Caco-2 (cell line): ENCODE data around the gene PHAX. TPM values are rescaled to one million over a fixed set of nuclear protein-coding genes. Genes with fewer than 3 reads are reported as not detected.
"Not testable (repeated sequence)": the region's sequence is repeated elsewhere in the genome, so short reads cannot be mapped to it uniquely, and the experiment has no call there.

ENCODE experiments used
- BruUV-seq: library from RNA; stranded (reverse); fragments of 400-500 nt; replicated peaks from 2 replicates; lab custom pipeline; 2021; lab: Mats Ljungman, UMichigan
- CTCF ChIA-PET: fragments of 300-600 bp; sonication (Branson Sonifier 250); formaldehyde crosslinking; loops from one replicate; lab custom pipeline; 2022; ENCODE audit warnings: antibody characterized with exemption; lab: Charles Lee
- POLR2A ChIA-PET: fragments of 300-600 bp; sonication (Branson Sonifier 250); formaldehyde crosslinking; loops from one replicate; lab custom pipeline; 2022; ENCODE audit warnings: antibody characterized with exemption; lab: Charles Lee
- DNase-seq, 2 experiments: peaks; one replicate each; pipeline versions ENCODE4 v3.0.0 to v3.0.0-alpha.2; 2020 to 2022
- H3K27me3 ChIP-seq: replicated peaks from 2 replicates; pipeline ENCODE4 v1.6.0; 2011; ENCODE audit warnings: low read length; ENCODE audit not compliant: control insufficient read depth, insufficient read depth
- H3K36me3 ChIP-seq: 2 replicates; pipeline ENCODE4 v1.5.1; 2011; ENCODE audit warnings: low read length; ENCODE audit not compliant: control insufficient read depth, insufficient read depth
- H3K4me1 ChIP-seq: fragments of 250-450 bp; sonication (Bioruptor Pico); 2 replicates; pipeline ENCODE4 v1.5.1; 2020; ENCODE audit warnings: mild to moderate bottlenecking
- H3K4me3 ChIP-seq: 2 replicates; pipeline ENCODE4 v1.5.1; 2011; ENCODE audit warnings: low read depth, mild to moderate bottlenecking, control low read depth, low read length
- H3K9me3 ChIP-seq: fragments of 250-450 bp; sonication (Bioruptor Pico); 2 replicates; pipeline ENCODE4 v1.5.1; 2020; ENCODE audit warnings: mild to moderate bottlenecking, moderate library complexity
- H3K27ac Mint-ChIP-seq: one replicate; pipeline ENCODE4 v1.8.0; 2022; ENCODE audit warnings: mixed read lengths; ENCODE audit not compliant: unreplicated experiment
- H3K27me3 Mint-ChIP-seq: one replicate; pipeline ENCODE4 v1.8.0; 2022; ENCODE audit warnings: mixed read lengths; ENCODE audit not compliant: insufficient read depth, unreplicated experiment
- H3K36me3 Mint-ChIP-seq: one replicate; pipeline ENCODE4 v1.8.0; 2022; ENCODE audit warnings: mild to moderate bottlenecking, mixed read lengths; ENCODE audit not compliant: insufficient read depth, unreplicated experiment
- H3K4me1 Mint-ChIP-seq: one replicate; pipeline ENCODE4 v1.8.0; 2022; ENCODE audit warnings: low read depth, mixed read lengths; ENCODE audit not compliant: unreplicated experiment
- H3K4me3 Mint-ChIP-seq: one replicate; pipeline ENCODE4 v1.8.0; 2022; ENCODE audit warnings: mild to moderate bottlenecking, moderate library complexity, mixed read lengths; ENCODE audit not compliant: unreplicated experiment
- H3K9me3 Mint-ChIP-seq: one replicate; pipeline ENCODE4 v1.8.0; 2022; ENCODE audit warnings: mixed read lengths; ENCODE audit not compliant: unreplicated experiment
- CTCF ChIP-seq, 2 experiments: fragments of 200-600 bp in 1 of 2; IDR thresholded peaks; 1 replicate in 1 of 2; 2 replicates in 1 of 2; pipeline versions ENCODE4 v1.5.1 to v1.8.0; 2011 to 2022; ENCODE audit warnings: antibody characterized with exemption in 1 of 2, control low read depth in 1 of 2, inconsistent platforms in 1 of 2, low read depth in 1 of 2, low read length in 1 of 2, mild to moderate bottlenecking in 1 of 2, moderate library complexity in 1 of 2; ENCODE audit not compliant: insufficient read depth in 1 of 2, severe bottlenecking in 1 of 2, unreplicated experiment in 1 of 2
- intact Hi-C: fragments of 100-400 bp; cut with micrococcal nuclease; formaldehyde crosslinking; loops from one replicate; pipeline ENCODE4 v1.10.0; 2022; ENCODE audit not compliant: unreplicated experiment
- total RNA-seq: library from RNA; stranded (reverse); gene quantifications from 2 replicates; pipeline ENCODE4 v1.2.3, GENCODE V29; 2022

PHAX gene
- total RNA-seq, 1 experiment from 2014 or later = 38.7 TPM

GRCh38 chr5:126645132-126645531 lies 44.4 kb downstream of the PHAX start:
- no TSS peak for BruUV-seq
- Histone ChIP-seq H3K4me1 (peaks cover 12% of the 10 kb centered on the region), H3K27me3 (no peaks in the 10 kb centered on the region), H3K4me3 (no peak overlapping the region), H3K36me3 (no peaks in the 10 kb centered on the region), H3K9me3 (peaks cover 4% of the 10 kb centered on the region; the same call in 1 of the 2 replicates)
- no peak for TF ChIP-seq CTCF (IDR thresholded peaks at IDR 0.05; ENCODE audit: insufficient read depth in 1 of 2, low read depth in 1 of 2, low read length in 1 of 2, severe bottlenecking in 1 of 2, unreplicated experiment in 1 of 2)
- ChIA-PET CTCF (interaction anchor here (0.6 kb wide), 1 partner anchor 847 kb away, joined by 4 read pairs; no protein-coding TSS in a partner anchor), POLR2A (no interaction called here)
- no peak overlapping the region for H3K27ac Mint-ChIP-seq
- peaks cover 11% of the 10 kb centered on the region for H3K4me1 Mint-ChIP-seq
- H3K27me3 Mint-ChIP-seq = no peaks in the 10 kb centered on the region
- H3K36me3 Mint-ChIP-seq = peaks cover 6% of the 10 kb centered on the region
- peaks cover 14% of the 10 kb centered on the region for H3K9me3 Mint-ChIP-seq
- no peak for DNase-seq
- H3K4me3 Mint-ChIP-seq = no peak overlapping the region
- intact Hi-C loops = no loop called here

GRCh38 chr5:126647071-126647470 lies 46.3 kb downstream of the PHAX start:
- no peak overlapping the region for H3K4me3 Mint-ChIP-seq
- intact Hi-C loops = no loop called here
- CTCF ChIA-PET = no interaction called here

GRCh38 chr5:126648471-126648870 lies 47.7 kb downstream of the PHAX start:
- H3K27ac Mint-ChIP-seq = peak overlapping the region; percentile 66

More at GRCh38 chr5:126647071-126647470, 46.3 kb downstream of the PHAX start:
- peaks cover 4% of the 10 kb centered on the region; the same call in 1 of the 2 replicates for H3K9me3 ChIP-seq
- no peak overlapping the region for H3K27ac Mint-ChIP-seq
- H3K27me3 Mint-ChIP-seq = no peaks in the 10 kb centered on the region
- H3K9me3 Mint-ChIP-seq = peaks cover 14% of the 10 kb centered on the region
- no peak overlapping the region for H3K4me3 ChIP-seq
- H3K4me1 Mint-ChIP-seq = peaks cover 20% of the 10 kb centered on the region
- peaks cover 6% of the 10 kb centered on the region for H3K36me3 Mint-ChIP-seq
- POLR2A ChIA-PET = no interaction called here
- peaks cover 21% of the 10 kb centered on the region for H3K4me1 ChIP-seq
- BruUV-seq = no TSS peak
- H3K36me3 ChIP-seq = no peaks in the 10 kb centered on the region
- TF ChIP-seq CTCF (IDR thresholded peaks at IDR 0.05; ENCODE audit: insufficient read depth in 1 of 2, low read depth in 1 of 2, low read length in 1 of 2, severe bottlenecking in 1 of 2, unreplicated experiment in 1 of 2) = no peak
- DNase-seq = no peak
- H3K27me3 ChIP-seq = no peaks in the 10 kb centered on the region

GRCh38 chr5:126649057-126649456 lies 48.3 kb downstream of the PHAX start:
- Mint-ChIP-seq H3K27ac (peak overlapping the region; percentile 66), H3K9me3 (peaks cover 14% of the 10 kb centered on the region), H3K4me1 (peaks cover 20% of the 10 kb centered on the region), H3K4me3 (peak overlapping the region; percentile 39)
- CTCF ChIA-PET, POLR2A ChIA-PET, BruUV-seq, H3K27me3 Mint-ChIP-seq, H3K4me3 ChIP-seq, H3K36me3 ChIP-seq, H3K36me3 Mint-ChIP-seq, H3K27me3 ChIP-seq, H3K9me3 ChIP-seq: not testable (repeated sequence)
- peaks cover 21% of the 10 kb centered on the region for H3K4me1 ChIP-seq
- peak; percentile 56 to 68 for DNase-seq
- intact Hi-C loops = loop anchor here (1.0 kb wide), 1 partner anchor 49 kb away; the partner anchor contains the start of gene PHAX

More at GRCh38 chr5:126648471-126648870, 47.7 kb downstream of the PHAX start:
- H3K36me3 ChIP-seq = no peaks in the 10 kb centered on the region
- H3K27me3 ChIP-seq = no peaks in the 10 kb centered on the region
- peaks cover 14% of the 10 kb centered on the region for H3K9me3 Mint-ChIP-seq
- H3K4me1 Mint-ChIP-seq = peaks cover 20% of the 10 kb centered on the region
- intact Hi-C loops = no loop called here
- H3K27me3 Mint-ChIP-seq = no peaks in the 10 kb centered on the region
- H3K4me3 Mint-ChIP-seq = no peak overlapping the region
- DNase-seq = no peak
- H3K4me1 ChIP-seq = peaks cover 21% of the 10 kb centered on the region
- no peak overlapping the region for H3K4me3 ChIP-seq
- ChIA-PET CTCF (no interaction called here), POLR2A (no interaction called here)
- peaks cover 4% of the 10 kb centered on the region; the same call in 1 of the 2 replicates for H3K9me3 ChIP-seq
- H3K36me3 Mint-ChIP-seq = peaks cover 6% of the 10 kb centered on the region
- no TSS peak for BruUV-seq
- no peak for TF ChIP-seq CTCF (IDR thresholded peaks at IDR 0.05; ENCODE audit: insufficient read depth in 1 of 2, low read depth in 1 of 2, low read length in 1 of 2, severe bottlenecking in 1 of 2, unreplicated experiment in 1 of 2)

GRCh38 chr5:126649709-126650108 lies 49.0 kb downstream of the PHAX start:
- H3K27me3 Mint-ChIP-seq, H3K4me3 Mint-ChIP-seq, H3K4me3 ChIP-seq, POLR2A ChIA-PET, CTCF ChIA-PET, DNase-seq, H3K36me3 ChIP-seq, H3K9me3 ChIP-seq, H3K27me3 ChIP-seq, H3K36me3 Mint-ChIP-seq, BruUV-seq: not testable (repeated sequence)
- H3K4me1 Mint-ChIP-seq = peaks cover 20% of the 10 kb centered on the region
- peak overlapping the region; percentile 66 for H3K27ac Mint-ChIP-seq
- intact Hi-C loops = loop anchor here (1.0 kb wide), 1 partner anchor 49 kb away; the partner anchor contains the start of gene PHAX
- peaks cover 21% of the 10 kb centered on the region for H3K4me1 ChIP-seq
- peaks cover 14% of the 10 kb centered on the region for H3K9me3 Mint-ChIP-seq
